Stimulated activated CD4-positive, alpha-beta T cell treated with anti-CD3 and anti-CD28 coated beads, Interleukin-4, amount 100 ng/mL, for 24 hours (primary cell): ENCODE data around the gene PALLD.

Source experiments
- DNase-seq: peaks from one replicate; pipeline ENCODE4 v3.0.0-alpha.2; 2020

The PALLD gene

GRCh38 chr4:168864821-168865541 is 368.1 kb downstream of the PALLD start:
- DNase-seq: no peak

- DNase-seq: no peak
Measured at GRCh38 chr4:168865854-168866253, 369.0 kb downstream of the PALLD start.

DNA sequence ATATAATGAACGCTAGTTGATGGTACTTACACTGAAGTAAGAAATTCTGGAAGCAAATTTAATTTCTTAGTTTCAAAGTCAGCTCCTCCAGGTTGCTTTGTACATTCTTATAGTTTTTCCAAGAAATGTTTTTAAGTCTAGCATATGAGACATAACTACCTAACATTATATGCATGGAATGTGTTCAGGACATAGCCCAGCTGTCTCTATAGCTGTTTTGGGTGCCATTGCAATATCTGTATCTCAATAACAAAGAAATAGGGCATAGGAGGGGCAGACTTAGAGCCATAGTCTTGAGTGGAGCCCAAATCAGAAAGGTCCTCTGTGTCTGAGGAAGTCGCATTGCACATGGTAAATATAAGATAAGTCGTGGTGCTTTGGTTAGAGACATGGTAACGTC is 369.8 kb downstream of the PALLD start:
- DNase-seq: no peak

GRCh38 chr4:168867128-168867527 is 370.3 kb downstream of the PALLD start:
- DNase-seq: no peak

GRCh38 chr4:168868044-168868781 is 371.4 kb downstream of the PALLD start:
- DNase-seq: no peak

DNA sequence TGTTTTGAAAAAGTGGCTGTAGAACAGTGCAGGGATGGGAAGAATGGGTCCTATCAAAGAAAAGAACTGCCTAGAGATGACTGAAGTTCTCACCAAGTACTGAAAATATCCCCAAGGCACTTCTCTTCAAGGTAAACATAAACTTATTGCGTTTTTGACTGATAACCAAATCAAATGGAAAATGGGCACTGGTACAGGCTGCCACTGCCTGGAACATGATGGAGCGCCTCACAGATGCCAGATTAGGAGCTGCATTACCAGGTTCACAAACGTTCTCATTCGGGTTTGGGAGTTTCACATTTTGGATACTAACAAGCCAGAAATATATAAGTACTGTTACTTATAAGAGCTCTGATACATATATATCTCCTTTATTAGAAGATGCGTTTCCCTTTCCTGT is 371.9 kb downstream of the PALLD start:
- DNase-seq: no peak

DNA sequence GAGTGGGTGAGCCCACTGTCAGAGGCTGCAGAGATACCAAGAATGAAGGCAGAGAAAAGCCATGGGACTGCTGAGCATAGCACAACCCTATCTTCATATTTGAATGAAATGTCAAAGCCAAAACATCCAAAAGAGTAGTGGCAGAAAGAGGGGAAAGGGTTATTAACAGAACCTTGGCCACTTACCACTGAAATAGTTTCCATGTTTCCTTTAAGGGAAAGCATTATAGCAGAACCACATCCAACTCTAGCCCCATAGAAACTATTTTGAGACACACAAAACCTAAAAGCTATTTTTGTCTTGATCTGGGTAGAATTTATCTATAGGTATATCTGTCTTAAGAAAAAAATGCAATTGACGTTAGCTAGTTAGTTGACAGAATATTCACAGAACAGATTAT is 373.2 kb downstream of the PALLD start:
- DNase-seq: no peak

GRCh38 chr4:168871632-168872031 is 374.8 kb downstream of the PALLD start:
- DNase-seq: no peak

GRCh38 chr4:168874083-168874482 is 377.2 kb downstream of the PALLD start:
- DNase-seq: no peak

DNA sequence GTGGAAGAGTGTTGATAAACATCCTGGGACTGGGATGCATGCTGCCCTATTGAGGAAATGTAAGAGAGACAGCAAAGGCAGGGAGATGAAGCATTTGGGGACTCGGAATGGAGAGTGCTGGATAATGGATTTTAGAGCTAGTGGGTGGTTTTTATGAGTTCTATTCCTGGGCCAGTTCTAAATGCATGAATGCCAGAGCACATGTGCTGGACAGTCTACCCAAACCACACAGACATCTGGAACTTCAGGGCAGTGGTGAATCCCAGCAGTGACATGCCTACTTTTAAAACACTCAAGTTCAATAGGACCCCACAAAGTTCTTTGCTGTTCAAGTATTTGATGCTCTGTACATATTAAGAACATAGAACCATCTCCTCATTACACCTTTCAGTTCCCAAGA is 379.3 kb downstream of the PALLD start:
- no peak for DNase-seq

DNA sequence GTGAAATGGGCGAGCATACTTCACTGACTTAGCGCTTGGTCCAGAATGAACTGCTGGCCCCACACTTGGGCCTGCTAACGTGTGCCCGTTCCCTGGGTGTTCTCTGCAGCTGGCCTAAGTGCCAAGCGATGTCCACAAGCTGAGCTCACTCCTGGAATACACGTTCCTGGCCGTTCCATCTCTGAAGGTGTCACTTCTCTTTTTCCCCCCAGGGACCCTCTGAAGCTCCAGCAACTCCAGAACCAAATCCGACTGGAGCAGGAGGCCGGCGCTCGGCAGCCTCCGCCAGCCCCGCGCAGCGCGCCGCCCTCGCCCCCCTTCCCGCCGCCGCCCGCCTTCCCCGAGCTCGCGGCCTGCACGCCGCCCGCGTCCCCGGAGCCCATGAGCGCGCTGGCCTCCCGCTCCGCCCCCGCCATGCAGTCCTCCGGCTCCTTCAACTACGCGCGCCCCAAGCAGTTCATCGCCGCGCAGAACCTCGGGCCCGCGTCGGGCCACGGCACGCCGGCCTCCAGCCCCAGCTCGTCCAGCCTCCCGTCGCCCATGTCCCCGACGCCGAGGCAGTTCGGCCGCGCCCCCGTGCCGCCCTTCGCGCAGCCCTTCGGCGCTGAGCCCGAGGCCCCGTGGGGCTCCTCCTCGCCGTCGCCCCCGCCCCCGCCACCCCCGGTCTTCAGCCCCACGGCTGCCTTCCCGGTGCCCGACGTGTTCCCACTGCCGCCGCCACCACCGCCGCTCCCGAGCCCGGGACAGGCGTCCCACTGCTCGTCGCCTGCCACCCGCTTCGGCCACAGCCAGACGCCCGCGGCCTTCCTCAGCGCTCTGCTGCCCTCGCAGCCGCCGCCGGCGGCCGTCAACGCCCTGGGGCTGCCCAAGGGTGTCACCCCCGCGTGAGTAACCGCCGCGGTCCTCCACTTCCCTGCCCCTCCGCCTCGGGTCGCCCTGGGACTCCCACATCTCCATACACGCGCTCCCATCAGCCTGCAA is 380.9 kb downstream of the PALLD start:
- DNase-seq: peak; percentile 5

GRCh38 chr4:168878623-168879022 is 381.8 kb downstream of the PALLD start:
- DNase-seq: no peak

- no peak for DNase-seq
Measured at GRCh38 chr4:168879188-168879587, 382.3 kb downstream of the PALLD start.

DNA sequence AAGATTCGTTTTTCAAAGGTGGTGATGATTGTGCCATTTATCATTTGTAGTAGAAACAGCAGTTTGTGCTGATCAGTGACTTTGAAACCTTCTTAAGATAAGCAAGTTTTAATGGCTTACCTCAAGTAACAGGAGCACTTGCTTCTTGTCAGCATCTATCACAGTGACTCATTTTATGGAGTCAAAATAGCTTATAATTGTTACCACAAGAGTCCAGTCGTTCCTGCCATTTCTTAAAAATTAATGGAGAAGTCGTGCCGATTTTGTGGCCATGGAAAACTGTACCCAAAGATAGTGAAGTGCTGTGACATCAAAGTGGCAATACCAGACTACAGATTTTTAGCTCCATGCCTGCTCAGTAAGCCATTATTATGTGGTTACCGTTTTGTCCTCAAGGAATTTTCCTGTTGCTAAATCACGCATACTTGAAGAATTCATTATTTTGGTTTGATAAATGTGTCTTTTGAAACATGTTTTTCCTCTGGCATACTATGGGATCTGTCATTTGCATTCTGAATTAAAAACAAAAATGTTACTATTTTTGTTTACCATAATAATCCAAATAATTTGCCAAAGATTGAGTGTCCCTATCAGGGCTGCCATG is 383.3 kb downstream of the PALLD start:
- no peak for DNase-seq

- no peak for DNase-seq
Measured at GRCh38 chr4:168880811-168881595, 384.2 kb downstream of the PALLD start.

DNA sequence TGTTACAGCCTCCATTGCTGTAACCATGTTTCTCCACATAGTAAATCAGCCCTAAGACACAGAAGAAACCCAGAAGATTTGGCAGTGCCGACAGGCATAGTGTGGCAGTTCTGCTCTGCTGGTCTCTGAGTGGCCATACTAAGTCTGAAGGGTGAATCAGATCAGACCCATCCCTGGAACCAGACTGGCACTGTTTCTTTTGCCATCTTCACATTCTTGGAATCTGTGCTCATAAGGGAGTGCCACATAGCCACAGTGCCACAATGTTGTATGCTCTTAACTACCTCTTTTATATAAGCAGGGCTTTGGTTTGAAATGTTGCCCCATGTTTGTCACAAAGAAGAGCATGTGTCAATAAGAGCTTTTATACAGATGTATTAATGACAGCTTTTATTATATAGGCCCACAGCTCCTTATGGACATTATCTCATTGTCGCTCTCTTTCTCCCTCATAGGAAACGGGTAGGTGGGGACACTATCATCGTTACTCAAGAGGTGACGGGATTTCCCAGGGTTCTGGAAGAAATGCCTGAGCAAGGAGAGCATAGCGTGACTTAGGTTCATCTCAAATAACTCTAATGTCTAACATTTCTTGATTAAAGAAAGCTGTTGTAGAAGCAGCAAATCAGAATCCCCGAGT is 385.0 kb downstream of the PALLD start:
- no peak for DNase-seq

DNA sequence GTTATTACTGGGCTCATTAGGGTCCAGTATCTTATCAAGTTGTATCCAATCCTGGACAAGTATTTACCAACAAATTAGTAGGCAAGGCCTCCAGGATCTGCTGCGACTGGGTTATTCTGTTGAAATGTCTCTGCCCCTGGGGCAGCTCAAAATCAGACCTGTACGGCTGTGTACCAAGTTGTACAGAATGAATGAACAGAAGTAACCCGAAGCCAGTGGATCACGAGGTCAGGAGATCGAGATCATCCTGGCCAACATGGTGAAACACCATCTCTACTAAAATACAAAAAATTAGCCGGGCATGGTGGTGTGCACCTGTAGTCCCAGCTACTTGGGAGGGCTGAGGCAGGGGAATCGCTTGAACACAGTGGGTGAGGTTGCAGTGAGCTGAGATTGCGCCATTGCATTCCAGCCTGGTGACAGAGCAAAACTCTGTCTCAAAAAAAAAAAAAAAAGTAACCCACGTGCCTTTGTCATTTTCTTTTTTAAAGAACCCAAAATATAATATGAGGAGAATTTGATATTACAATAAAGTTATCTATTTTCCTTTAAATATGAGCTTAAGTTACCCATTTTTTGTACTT is 385.9 kb downstream of the PALLD start:
- DNase-seq: no peak

DNA sequence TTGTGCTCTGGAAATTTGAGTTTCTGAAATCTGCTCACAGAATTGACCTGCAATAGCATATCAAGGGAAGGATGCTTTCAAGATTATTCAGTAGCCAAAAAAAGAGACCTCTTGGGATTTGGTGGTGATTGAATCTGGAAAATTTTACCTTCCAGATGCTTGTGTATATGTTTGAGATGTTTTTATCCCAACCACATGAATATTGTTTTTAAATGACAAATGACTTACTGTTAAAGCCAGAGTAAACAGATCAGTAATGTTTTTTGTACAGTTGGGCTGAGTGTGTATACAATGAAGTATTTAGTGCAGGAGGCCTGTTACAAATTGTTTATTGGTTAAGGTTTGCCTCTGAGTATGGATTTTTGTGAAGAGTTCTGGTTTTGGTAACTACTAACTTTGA is 386.7 kb downstream of the PALLD start:
- no peak for DNase-seq

DNA sequence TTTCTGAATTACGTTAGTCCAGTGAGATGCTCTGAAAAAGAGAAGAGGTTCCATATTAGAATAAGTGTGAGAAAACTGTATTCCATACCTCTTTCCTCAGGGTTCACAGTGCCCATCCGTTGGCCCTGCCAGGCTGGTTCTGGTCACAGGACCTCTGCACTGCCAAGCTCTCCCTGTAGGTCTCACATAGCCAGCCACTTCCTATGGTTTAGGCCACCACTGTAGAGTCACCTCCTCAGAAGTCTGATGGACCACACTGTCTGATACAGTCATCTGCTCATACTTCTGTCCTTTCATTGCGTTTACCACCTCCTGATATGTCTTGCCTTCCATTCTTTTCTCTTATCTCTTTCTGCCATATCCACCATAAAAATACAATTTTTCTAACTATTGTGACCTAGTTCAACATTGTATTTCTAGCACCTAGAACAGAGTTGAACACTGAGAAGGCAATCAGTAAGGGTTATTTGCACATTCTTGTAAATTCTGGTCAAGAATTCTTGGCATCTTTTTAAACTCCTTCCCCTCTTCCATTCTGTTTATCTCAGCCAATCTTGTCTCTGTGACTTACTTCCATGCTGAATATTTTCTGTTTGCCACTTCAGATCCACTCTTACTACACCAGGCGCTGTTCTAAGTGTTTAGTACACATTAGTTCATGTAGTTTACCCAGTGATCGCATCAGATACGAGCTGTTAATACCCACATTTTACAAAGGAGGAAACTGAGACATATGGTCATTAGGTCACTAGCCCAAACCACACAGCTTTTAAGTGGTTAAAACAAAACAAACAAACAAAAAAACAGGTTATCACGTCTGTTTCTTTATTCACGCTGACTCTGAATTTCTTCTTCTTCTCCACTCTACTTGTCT is 387.6 kb downstream of the PALLD start:
- no peak for DNase-seq

DNA sequence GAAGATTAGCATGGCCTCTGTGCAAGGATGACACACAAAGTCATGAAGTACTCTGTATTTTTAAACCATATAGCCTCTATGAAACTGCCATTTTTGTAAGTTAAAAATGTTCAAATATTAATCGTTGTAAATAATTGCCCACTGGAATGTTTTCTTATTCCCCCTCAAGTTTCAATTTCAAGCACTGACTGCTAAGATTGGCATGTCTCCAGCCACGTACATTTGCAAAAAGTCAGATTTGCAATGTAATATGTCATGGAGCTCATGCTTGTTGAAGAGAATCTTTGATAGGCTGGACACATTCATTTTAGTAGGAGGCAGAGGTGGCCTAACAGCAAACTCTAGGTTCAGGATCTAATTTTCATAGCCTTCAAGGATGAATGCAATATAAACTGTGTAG is 388.5 kb downstream of the PALLD start:
- DNase-seq: no peak
